ENCODE measurements around the gene ACOT8.

DNA sequence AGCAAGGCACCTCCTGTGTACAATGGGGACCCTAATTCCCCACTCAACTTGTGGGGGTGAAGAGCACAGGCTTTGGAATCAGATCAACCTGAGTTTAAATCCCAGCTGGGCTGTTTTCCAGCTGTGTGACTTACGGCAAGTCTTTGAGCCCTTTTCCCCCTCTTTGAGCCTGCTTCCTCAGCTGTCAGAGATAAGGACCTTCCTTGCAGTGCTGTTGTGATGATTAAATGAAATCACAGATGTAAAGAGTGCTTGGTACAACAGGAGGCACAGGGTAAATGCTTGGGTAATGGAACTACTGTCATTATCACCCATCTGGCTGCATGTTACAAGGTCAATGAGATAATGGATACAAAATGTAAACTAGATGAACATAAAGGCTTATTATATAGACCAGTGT lies 20.4 kb downstream of the ACOT8 start:
- TF ChIP-seq GABPA (IDR thresholded peaks at IDR 0.05; ENCODE audit: low read depth): no peak
- no peak for TF ChIP-seq SPI1 (IDR thresholded peaks at IDR 0.05; ENCODE audit: borderline replicate concordance, low read depth)
- TF ChIP-seq, protein P1, sequence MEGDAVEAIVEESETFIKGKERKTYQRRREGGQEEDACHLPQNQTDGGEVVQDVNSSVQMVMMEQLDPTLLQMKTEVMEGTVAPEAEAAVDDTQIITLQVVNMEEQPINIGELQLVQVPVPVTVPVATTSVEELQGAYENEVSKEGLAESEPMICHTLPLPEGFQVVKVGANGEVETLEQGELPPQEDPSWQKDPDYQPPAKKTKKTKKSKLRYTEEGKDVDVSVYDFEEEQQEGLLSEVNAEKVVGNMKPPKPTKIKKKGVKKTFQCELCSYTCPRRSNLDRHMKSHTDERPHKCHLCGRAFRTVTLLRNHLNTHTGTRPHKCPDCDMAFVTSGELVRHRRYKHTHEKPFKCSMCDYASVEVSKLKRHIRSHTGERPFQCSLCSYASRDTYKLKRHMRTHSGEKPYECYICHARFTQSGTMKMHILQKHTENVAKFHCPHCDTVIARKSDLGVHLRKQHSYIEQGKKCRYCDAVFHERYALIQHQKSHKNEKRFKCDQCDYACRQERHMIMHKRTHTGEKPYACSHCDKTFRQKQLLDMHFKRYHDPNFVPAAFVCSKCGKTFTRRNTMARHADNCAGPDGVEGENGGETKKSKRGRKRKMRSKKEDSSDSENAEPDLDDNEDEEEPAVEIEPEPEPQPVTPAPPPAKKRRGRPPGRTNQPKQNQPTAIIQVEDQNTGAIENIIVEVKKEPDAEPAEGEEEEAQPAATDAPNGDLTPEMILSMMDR (IDR thresholded peaks at IDR 0.05; ENCODE audit: insufficient read depth, low read length): no peak
- no peak for TF ChIP-seq POLR2AphosphoS5 (IDR thresholded peaks at IDR 0.05; ENCODE audit: low read depth)

All from HL-60 (cell line).